Parathyroid adenoma (tissue), 2 donors: Measurements from ENCODE around the gene NF1.

Source experiments
- H2AFZ ChIP-seq: fragments of 300-600 bp; sonication (generic); one replicate; pipeline ENCODE4 v1.7.0; 2017; ENCODE audit warnings: antibody characterized with exemption, mild to moderate bottlenecking
- H3K27ac ChIP-seq: fragments of 300-600 bp; sonication (generic); one replicate; pipeline ENCODE4 v1.7.0; 2017
- H3K27me3 ChIP-seq: fragments of 300-600 bp; sonication (generic); one replicate; pipeline ENCODE4 v1.7.0; 2017; ENCODE audit warnings: low read length; ENCODE audit not compliant: control insufficient read depth, insufficient read depth
- H3K36me3 ChIP-seq: fragments of 300-600 bp; sonication (generic); one replicate; pipeline ENCODE4 v1.7.0; 2017; ENCODE audit warnings: low read length; ENCODE audit not compliant: control insufficient read depth, insufficient read depth
- H3K4me1 ChIP-seq: fragments of 300-600 bp; sonication (generic); one replicate; pipeline ENCODE4 v1.7.0; 2017; ENCODE audit warnings: control low read depth
- H3K4me2 ChIP-seq: fragments of 300-600 bp; sonication (generic); one replicate; pipeline ENCODE4 v1.7.0; 2017; ENCODE audit warnings: low read length
- H3K4me3 ChIP-seq: fragments of 300-600 bp; sonication (generic); one replicate; pipeline ENCODE4 v1.7.0; 2017; ENCODE audit warnings: low read depth, low read length
- H3K79me2 ChIP-seq: fragments of 300-600 bp; sonication (generic); one replicate; pipeline ENCODE4 v1.7.0; 2017; ENCODE audit warnings: control low read depth
- H3K9ac ChIP-seq: fragments of 300-600 bp; sonication (generic); one replicate; pipeline ENCODE4 v1.7.0; 2017; ENCODE audit warnings: mild to moderate bottlenecking
- H3K9me3 ChIP-seq: fragments of 300-600 bp; sonication (generic); one replicate; pipeline ENCODE4 v1.7.0; 2017; ENCODE audit warnings: low read length; ENCODE audit not compliant: control insufficient read depth
- CTCF ChIP-seq: fragments of 300-600 bp; sonication (generic); IDR thresholded peaks from one replicate; pipeline ENCODE4 v1.7.0; 2017; ENCODE audit warnings: antibody characterized with exemption, mild to moderate bottlenecking
- donor health status: primary hyperparathyroidism.

NF1 gene

DNA sequence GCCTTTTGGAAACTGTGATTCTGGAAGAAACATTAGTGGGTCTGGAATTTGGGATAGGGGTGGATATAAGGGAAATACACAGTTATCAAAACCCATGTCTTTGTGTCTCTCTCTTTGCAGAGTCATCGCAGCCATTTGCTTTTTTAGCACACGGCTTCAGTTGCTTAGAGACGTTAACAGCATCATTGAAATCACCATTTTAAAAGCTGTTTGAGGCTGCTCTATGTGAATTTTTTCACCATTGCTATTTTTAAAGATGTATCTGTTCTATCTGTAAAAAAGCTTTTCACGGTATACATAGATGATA, 155.0 kb downstream of the NF1 start:
- H3K4me1 ChIP-seq, result peaks cover 30% of the 10 kb centered on the region
- no peak overlapping the region for H2AFZ ChIP-seq
- TF ChIP-seq CTCF, result no peak
- no peaks in the 10 kb centered on the region for H3K27me3 ChIP-seq
- no peak overlapping the region for H3K9ac ChIP-seq
- no peaks in the 10 kb centered on the region for H3K36me3 ChIP-seq
- H3K27ac ChIP-seq, result no peak overlapping the region
- no peak overlapping the region for H3K4me2 ChIP-seq
- H3K79me2 ChIP-seq, result no peaks in the 10 kb centered on the region
- no peaks in the 10 kb centered on the region for H3K9me3 ChIP-seq
- no peak overlapping the region for H3K4me3 ChIP-seq

GRCh38 chr17:31250229-31250628, 155.5 kb downstream of the NF1 start:
- Histone ChIP-seq H3K36me3 (no peaks in the 10 kb centered on the region), H3K4me1 (peaks cover 29% of the 10 kb centered on the region), H3K4me2 (no peak overlapping the region), H2AFZ (no peak overlapping the region), H3K4me3 (no peak overlapping the region), H3K27ac (no peak overlapping the region), H3K9me3 (no peaks in the 10 kb centered on the region), H3K79me2 (no peaks in the 10 kb centered on the region), H3K27me3 (no peaks in the 10 kb centered on the region), H3K9ac (no peak overlapping the region)
- TF ChIP-seq CTCF, result no peak

DNA sequence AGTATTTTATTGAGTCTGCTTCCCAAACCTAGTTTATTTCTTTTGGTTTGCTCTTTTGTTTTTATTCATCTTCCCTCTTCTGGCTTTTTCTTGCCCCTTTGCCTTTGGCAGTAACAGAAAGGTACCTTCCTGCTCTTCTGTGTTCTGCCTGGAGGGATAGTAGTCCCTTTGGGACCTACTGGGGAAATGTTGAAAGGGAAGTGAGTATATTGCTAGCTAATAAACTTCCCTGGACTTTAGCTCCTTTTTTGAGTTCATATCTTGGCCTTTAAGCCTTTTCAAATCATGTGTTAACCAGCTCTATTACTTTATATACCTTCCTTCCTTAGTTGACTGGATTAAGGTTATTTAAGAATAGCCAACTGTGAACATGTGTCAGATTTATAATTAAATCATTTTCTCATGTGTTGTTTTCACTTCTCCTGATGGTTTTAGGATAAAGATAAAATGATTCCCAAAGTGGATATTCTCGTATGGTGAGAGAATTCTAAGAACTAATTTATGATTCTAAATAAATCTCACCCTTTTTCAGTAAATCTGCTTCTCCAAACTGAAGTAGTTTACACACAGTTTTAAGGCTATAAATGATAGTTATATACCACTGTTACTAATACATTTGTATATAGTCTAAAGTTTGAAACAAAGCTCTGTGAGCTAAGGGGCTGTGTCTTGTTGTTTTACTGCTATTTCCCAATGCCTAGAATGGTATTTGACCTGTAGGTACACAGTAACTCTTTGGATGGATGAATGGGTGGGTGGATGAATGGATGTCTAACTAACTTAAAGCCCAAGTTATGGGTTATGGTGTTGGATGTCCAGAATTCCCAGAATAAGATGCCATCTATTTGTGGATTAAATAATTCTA, 156.6 kb downstream of the NF1 start:
- Histone ChIP-seq H3K4me2 (no peak overlapping the region), H3K4me3 (no peak overlapping the region), H3K79me2 (no peaks in the 10 kb centered on the region), H3K27me3 (no peaks in the 10 kb centered on the region), H3K36me3 (no peaks in the 10 kb centered on the region), H3K9ac (no peak overlapping the region), H3K9me3 (no peaks in the 10 kb centered on the region), H3K4me1 (peaks cover 18% of the 10 kb centered on the region), H2AFZ (no peak overlapping the region), H3K27ac (no peak overlapping the region)
- TF ChIP-seq CTCF, result no peak

GRCh38 chr17:31251970-31252328, 157.2 kb downstream of the NF1 start:
- Histone ChIP-seq H3K79me2 (no peaks in the 10 kb centered on the region), H3K4me2 (no peak overlapping the region), H3K27ac (no peak overlapping the region), H3K9me3 (no peaks in the 10 kb centered on the region), H3K4me1 (peaks cover 12% of the 10 kb centered on the region), H3K4me3 (no peak overlapping the region), H2AFZ (no peak overlapping the region), H3K9ac (no peak overlapping the region), H3K27me3 (no peaks in the 10 kb centered on the region), H3K36me3 (no peaks in the 10 kb centered on the region)
- no peak for TF ChIP-seq CTCF

DNA sequence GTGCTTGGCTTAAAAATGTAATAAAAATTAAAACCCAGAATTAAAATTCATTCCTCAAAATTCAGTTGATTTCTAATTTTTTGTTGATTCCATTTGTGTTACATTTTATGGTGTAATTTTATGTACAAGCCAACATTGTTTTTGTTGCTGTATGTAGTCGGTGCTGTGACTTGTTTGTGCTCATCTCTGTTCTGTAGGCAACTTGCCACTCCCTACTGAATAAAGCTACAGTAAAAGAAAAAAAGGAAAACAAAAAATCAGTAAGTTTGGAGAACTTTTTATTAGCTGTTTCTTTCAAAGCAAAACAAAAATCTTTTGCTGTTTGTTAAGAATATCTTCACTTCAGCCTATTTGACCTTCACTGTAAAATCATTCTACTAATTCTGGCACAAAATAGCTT, 158.0 kb downstream of the NF1 start:
- Histone ChIP-seq H3K27ac (no peak overlapping the region), H3K27me3 (no peaks in the 10 kb centered on the region), H3K9ac (no peak overlapping the region), H3K79me2 (no peaks in the 10 kb centered on the region), H3K4me3 (no peak overlapping the region), H3K4me2 (no peak overlapping the region), H2AFZ (no peak overlapping the region), H3K36me3 (no peaks in the 10 kb centered on the region), H3K4me1 (peaks cover 10% of the 10 kb centered on the region), H3K9me3 (no peaks in the 10 kb centered on the region)
- no peak for TF ChIP-seq CTCF
